GM18909 (cell line): ENCODE measurements around the gene SMKR1.
"Not testable (repeated sequence)": the region's sequence is repeated elsewhere in the genome, so short reads cannot be mapped to it uniquely, and the experiment has no call there.

ENCODE experiments used
- ATAC-seq: cut with Tn5 transposase; IDR thresholded peaks from one replicate; pipeline ENCODE4 v1.9.1; 2021; ENCODE audit warnings: mild to moderate bottlenecking; ENCODE audit not compliant: unreplicated experiment, poor library complexity

SMKR1 gene

DNA sequence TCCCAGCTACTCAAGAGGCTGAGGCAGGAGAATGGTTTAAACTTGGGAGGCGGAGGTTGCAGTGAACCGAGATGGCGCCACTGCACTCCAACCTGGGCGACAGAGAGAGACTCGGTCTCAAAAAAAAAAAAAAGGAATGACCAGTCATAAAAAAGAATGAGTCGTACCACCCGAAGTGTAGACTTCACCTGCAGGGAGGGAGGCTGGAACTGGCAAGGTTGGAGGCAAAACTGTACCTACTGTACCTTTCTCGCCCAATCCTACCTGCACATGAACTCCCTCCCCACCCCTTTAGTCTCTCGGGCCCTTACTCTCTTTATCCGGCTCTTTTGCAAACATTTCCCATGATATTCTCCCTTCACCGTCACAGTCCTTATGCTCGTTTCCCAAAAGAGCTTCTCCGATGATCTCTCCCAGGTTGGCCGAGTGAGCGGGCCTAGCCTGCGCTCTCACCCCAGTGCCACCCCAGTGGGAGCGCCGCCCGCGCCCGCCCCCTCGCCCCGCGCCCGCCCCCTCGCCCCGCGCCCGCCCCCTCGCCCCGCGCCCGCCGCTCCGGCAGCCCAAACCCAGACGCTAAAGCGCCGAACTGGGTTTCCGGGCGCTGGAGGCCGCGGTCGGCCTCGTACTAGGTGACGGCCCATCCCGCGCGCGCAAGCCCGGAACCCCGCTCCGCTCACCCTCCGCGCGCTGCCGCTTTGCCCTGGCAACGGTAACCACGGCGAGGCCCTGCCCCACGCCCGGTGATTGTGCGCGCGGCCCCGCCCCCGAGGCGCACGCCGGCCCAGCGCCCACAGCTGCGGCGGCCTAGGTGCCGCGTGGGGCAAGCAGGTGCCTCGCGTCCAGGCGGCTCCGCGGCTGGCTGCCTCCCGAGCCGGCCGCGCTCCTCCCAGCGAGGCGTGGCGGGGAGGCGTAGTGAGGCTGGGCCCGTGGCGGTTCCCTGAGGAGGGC lies at the start of gene SMKR1:
SMKR1 (plus strand) TSS at position 772 of the 948 bp plus-strand sequence. CDS start 294 bp downstream, outside the sequence.
- peak; percentile 90 for ATAC-seq

DNA sequence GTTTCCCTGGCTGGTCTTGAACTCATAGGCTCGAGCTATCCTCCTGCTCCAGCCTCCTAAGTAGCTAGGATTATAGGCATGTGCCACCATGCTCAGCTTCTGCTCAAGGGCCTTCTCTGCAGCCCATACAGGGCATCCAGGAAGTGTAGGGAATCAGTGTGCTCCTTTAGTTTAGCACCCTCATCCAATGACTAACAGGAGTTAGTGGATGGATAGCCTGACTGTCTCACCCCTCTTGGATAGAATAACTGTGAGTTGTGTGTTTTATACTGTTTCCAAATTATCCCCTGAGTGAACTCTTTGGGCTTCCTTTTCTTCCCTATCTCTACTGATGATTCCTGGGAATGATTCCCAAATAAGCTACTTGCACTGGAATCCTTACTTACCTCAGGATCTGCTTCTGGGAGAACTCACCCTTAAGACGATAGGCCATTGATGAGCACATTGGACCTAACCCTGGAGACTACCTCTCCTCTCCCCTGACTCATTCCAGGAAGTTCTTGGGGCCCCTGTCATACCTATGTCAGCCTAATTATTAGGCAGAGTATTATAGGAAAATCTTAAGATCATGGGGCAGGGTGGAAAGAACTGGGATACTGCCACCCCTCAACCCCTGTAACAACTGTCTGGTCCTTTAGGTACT lies 49.6 kb upstream of the SMKR1 start:
- no peak for ATAC-seq

DNA sequence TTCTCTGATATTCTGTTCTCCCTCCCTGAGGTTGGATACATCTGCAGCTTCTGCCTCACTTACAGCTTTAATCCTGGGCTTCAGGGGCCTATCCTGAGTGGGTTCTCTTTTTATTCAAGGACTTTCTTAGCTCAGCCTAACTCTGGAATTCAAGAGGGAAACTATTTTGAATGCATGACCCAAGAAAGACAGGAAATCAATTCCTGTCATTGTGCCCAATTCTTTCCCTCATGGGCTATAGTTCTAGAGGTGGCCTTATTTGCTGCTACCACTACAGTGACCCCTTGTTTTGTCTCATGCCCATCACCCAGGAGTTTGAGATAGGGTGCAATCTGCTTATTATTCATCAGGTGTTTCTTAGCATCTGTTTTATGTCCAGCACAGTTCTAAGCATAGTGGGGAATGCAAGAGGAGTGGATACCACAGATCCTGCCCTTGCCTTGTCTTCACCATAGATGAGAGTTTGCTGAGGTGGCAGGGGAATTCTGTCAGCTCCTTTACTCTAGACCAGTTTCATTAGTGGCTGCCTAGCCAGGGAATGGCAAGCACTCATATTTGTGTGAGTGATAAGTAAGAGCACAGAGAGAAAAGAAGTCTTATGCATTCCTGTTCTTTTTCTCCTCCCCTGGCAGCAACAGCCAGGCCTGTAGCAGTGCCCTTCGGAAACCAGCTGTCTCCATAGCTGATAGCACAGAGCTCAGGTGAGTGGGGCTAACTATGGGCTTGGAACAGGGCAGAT lies 48.7 kb upstream of the SMKR1 start:
- ATAC-seq, result no peak

DNA sequence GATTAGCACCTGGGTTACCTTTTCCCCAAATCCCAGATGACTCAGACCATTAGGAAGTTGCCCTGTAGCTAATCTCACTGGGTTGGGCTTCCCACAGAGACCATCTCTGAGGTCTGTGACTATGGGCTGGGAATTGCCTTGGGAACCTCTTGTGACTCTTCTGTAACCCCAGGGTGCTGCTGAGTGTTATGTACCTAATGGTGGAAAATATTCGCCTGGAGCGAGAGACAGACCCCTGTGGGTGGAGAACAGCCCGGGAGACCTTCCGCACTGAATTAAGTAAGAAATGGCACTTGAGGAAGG lies 48.1 kb upstream of the SMKR1 start:
- no peak for ATAC-seq

DNA sequence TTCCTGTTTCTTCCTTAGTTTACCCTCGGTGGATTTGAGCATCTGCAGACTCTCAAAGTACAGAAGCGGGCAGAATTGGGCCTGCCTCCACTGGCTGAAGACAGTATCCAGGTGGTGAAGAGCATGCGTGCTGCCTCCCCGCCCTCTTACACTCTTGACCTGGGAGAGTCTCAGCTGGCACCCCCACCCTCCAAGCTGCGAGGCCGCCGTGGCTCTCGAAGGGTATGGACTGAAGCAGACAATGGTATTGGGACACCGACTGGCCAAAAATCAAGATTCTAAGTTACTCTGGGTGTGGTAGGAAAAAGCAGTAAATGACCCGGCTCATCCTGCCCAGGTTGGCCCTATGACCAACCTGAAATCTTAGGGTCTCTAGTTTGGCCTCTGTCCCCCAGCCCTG lies 45.9 kb upstream of the SMKR1 start:
- no peak for ATAC-seq

DNA sequence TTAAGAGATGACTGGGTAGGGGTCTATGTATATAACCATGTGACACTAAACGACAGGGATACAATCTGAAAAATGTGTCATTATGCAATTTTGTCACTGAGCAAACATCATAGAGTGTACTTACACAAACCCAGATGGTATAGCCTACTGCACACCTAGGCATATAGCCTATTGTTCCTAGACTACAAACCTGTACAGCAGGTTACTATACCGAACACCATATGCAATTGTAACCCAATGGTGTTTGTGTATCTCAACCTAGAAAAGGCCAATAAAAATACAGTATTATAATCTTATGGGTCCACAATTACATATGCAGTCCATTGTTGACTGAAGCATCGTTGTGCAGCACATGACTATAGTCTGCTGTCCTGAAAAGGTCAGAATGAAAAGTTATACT lies 45.2 kb upstream of the SMKR1 start:
- no peak for ATAC-seq

DNA sequence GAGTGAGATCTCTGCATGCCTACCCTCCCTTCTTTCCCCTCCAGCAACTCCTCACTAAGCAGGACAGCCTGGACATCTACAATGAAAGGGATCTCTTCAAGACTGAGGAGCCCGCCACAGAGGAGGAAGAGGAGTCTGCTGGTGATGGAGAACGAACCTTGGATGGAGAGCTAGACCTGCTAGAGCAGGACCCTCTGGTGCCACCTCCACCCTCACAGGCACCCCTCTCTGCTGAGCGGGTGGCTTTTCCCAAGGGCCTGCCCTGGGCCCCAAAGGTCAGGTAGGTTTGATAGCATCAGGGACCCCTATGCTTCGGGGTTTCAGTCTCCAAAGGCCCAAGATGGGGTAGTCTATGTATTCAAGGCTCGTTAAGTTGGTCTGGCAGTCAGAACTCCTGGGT lies 44.2 kb upstream of the SMKR1 start:
- no peak for ATAC-seq

DNA sequence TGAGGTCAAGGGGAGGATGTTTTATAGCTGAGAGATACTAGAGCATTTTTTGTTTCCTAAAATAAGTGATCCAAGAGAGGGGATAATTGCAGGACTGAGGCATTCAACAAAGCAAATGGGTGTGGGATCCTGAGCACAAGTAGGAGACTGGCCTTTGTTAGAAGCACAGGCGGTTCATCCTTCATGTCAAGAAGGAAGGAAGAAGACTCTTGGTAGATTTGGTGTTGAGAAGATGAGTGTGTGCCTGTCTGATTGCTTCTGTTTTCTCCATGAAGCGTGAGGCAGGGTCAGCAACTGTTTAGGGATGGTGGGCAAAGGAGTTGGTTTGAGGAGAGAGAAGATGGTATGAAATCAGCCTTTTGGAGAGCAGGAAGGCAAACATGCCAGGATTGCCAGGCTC lies 40.5 kb upstream of the SMKR1 start:
- ATAC-seq, result no peak

DNA sequence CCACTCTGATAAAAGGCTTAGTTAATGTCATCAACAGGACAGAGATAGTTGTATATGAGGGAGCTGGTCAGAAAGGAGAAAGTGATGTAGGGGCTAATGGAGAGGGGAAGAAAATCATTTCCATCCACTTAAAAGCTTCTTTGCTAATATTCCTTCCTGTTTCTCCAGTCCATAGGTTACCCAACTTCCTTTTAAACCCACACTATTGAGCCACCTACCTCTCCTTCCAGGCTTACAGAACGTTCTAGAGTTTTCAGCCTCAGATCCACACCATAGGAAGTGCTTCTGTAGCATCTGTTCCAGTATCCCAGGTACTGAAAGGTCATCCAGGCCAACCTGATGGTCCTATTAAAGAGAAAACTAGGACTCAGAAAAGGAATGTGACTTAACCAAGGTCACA lies 39.9 kb upstream of the SMKR1 start:
- ATAC-seq, result no peak

DNA sequence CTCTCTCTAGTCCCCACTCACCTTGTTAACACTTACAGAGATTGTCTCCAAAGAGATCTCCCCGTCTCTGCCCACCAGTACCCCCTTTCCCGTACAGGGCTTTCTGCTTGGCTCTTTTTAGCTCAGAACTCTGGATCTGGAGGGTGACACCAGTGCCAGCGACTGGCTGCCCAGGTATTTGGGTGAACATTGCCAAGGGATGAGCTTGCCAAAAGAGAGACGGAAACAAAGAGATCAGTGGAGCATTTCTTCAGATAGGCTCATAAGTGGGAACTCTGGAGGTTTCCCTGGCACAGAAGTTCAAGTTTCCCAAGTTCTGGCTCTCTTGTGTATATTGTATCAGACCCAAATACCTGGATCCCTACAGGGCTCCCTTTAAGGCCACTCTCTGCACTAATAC lies 38.1 kb upstream of the SMKR1 start:
- no peak for ATAC-seq

DNA sequence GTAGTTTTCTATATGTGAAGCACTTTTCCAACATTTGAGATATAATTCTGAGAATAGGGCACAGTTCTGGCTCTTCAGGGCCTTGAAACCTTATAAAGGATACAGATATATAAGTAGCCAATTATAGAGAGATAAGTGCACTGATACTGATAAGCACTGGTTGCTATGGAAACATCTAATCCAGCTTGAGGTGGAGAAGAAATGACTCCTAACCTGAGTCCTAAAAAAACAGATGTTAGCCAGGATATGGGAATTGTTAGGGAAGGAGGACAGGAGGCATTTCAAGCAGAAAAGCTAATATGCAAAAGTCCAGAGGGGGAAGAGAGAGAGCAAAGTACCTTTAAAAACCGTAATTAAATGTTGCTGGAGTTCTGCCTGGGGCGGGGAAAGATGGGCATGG lies 37.3 kb upstream of the SMKR1 start:
- no peak for ATAC-seq

DNA sequence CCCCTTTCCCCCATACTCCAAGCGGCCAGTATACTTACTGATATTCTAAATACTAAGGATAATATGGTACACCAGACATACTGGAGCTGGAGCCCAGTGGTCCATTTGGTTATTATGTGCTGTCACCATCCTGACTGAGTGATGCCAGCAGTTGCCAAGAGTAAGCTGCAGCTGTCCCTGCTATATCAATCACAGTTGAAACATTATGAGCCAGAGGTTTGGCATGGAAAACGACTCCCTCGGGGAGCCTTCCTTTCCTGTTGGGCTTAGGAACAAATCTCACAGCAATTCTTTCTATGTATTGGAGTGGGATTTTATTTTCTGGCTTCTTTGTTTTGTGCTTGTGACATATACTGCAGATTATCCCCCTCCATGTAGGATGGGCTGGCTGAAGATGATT lies 35.5 kb upstream of the SMKR1 start:
- ATAC-seq, result no peak

DNA sequence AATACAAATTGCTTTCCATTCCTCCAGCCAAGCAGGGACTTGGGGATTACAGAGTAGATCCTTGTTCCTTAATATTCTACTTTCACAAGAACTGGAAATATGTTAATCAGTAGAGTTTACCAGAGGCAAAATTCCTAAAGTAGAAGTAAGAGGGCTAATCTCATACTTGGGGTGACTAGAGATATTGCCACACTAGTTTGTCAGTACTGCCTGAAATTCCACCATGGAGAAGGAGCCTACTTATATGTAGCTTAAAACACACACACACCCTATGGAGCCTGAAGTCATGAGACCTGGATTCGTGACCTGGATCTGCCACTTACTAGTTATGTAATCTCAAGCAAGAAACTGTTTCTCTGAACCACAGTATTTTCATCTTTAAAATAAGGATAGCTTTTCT lies 34.2 kb upstream of the SMKR1 start:
- no peak for ATAC-seq

DNA sequence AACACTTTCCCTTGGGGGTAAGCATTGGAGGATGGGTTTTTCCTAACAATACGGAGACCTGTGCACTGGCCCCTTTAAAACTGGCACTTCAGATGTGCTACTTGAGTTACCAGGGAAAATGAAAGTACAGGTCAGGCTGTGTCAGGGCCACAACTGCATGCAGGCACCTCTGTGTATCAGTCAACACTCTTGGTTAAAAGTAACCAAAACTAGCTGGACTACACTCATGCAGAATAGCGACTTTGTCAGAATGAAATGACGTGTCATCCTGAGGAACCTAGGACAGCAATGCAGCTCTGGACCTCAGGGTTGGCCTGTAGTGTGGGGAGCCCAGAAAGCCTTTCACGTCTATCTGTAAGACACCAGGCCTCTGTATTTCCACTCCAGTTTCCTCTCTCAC lies 33.8 kb upstream of the SMKR1 start:
- no peak for ATAC-seq

DNA sequence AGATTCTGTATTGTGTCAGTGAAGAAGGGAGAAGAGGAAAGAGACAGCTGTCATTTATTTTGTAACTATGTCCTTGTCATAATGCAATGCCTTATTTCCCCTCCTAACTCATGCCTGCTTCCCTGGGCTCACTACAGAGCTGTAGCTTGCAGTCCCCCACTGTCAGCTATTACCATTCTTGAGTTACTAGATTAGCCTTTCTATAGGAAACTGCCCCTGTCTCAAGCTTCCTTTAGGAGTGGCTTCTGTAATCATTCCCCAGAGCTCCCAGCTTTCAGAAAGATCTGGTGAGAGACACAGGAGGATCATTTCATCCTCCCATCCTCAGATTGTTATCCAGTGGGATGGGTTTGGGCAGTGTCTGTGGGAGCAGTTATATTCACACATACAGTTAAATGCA lies 32.4 kb upstream of the SMKR1 start:
- no peak for ATAC-seq

DNA sequence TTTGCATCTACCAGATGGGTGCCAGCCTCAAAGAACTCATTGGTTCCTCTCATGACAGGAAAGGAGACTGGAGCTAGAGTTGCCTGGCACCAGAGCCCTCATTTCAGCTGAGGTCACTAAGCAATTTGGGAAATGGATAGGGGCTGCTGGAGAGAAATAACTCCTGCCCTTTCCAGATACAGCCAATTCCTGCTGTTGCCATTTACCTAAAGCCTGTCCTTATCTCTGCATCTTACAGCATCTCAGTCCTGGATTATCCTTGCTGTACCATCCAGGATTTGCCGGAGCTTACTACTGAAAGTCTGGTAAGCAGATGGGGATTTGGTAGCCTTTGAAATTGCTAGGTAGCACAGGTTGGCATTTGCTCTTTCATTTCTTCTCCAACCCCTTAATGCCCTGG lies 31.9 kb upstream of the SMKR1 start:
- ATAC-seq, result no peak

DNA sequence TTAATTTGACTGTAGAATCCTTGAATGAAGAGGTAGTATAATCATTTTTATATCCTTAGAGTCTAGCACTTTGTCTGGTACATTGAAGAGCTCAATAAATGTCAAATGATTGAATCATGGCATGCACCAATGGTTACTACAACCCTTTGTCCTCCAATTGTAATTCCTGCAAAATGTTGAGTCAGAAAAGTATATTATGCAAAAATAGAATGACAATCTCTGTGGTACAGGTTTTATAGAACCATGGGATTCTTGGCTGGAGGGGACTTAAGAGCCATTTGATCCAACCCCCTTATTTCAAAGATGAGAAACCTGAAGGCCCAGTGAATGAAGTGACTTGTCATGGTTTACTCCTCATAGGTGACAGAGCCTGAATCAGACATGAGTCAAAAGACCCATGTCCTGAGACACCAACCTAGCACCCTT lies 30.9 kb upstream of the SMKR1 start:
- no peak for ATAC-seq

DNA sequence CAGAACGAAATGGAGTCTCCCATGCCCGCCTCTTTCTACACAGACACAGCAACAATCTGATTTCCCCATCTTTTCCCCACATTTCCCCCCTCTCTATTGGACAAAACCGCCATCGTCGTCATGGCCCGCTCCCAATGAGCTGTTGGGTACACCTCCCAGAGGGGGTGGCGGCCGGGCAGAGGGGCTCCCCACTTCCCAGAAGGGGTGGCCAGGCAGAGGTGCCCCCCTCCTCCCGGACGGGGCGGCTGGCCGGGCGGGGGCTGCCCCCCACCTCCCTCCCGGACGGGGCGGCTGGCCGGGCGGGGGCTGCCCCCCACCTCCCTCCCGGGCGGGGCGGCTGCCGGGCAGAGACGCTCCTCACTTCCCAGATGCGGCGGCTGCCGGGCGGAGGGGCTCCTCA lies 26.4 kb upstream of the SMKR1 start:
- ATAC-seq, result not testable (repeated sequence)

DNA sequence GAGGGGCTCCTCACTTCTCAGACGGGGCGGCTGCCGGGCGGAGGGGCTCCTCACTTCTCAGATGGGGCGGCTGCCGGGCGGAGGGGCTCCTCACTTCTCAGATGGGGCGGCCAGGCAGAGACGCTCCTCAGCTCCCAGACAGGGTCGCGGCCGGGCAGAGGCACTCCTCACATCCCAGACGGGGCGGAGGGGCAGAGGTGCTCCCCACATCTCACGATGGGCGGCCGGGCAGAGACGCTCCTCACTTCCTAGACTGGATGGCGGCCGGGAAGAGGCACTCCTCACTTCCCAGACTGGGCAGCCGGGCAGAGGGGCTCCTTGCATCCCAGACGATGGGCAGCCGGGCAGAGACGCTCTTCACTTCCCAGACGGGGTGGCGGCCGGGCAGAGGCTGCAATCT lies 25.9 kb upstream of the SMKR1 start:
- ATAC-seq, result not testable (repeated sequence)

DNA sequence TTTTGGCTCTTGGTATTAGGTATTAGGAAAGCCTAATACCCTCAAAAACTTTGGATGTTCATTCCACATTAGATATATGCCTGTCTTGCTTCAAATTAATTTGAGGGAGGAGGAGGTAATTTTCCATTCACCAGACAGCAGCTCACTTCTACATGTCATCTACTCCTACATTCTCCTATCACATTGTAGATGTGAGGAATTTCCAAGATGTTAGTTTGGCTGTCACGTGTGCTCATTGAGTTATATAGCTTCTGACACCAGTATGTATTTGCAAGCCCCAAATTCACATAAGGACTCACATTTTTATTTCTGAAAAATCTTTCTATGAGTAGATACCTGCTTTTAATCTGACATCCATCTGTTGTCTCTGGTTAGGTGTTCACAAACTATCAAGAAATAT lies 22.5 kb upstream of the SMKR1 start:
- no peak for ATAC-seq

DNA sequence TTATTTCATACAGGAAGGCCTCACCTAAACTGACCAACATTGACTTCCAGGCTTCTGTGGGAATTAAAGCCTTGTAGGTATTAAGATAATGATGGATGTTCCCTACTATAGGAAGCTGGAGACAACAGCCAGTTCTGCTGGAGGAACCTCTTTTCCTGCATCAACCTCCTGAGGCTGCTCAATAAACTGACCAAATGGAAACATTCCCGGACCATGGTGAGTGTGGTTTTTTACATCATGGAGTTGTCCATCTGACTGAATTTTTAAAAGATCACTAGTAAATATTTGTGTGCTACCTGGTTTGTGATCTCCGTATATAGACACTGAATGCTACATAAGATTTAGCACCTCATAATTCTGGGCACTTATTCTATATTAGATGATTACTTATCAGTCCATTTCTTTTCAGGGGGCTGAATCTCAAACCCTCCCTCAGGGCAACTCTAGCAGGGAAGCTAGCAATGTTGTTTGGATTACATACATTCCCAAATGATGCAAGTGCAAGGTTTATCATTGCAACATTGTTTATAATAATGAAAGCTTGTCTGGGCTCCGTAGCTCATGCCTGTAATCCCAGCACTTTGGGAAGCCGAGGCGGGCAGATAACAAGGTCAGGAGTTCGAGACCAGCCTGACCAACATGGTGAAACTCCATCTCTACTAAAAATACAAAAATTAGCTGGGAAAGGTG lies 21.5 kb upstream of the SMKR1 start:
- ATAC-seq, result no peak
